IMR-90 (cell line): ENCODE results near the gene CNTN4. TPM values are rescaled to one million over a fixed set of nuclear protein-coding genes. Genes with fewer than 3 reads are reported as not detected.

Experiments used
- ATAC-seq: fragments of 200-7000 bp; cut with Tn5 transposase; 2 replicates; pipeline ENCODE4 v1.9.1; 2020; ENCODE audit warnings: low read depth, mild to moderate bottlenecking, moderate library complexity
- BruUV-seq: library from RNA; stranded (reverse); fragments of 400-500 nt; replicated peaks from 2 replicates; lab custom pipeline; 2021; lab: Mats Ljungman, UMichigan
- CTCF ChIA-PET: fragments of 300-600 bp; formaldehyde crosslinking; extraction: SDS; loops from one replicate; lab custom pipeline; 2021; ENCODE audit warnings: antibody characterized with exemption; lab: Yijun Ruan, JAX
- POLR2A ChIA-PET: fragments of 300-600 bp; sonication (Branson Sonifier 250); formaldehyde crosslinking; loops from one replicate; lab custom pipeline; 2022; ENCODE audit warnings: antibody characterized with exemption; ENCODE audit not compliant: unreplicated experiment; lab: Charles Lee
- DNase-seq: peaks from one replicate; pipeline ENCODE4 v3.0.0; 2013
- H2AFZ ChIP-seq: replicated peaks from 2 replicates; pipeline ENCODE3; 2013; ENCODE audit warnings: low read length, mild to moderate bottlenecking; ENCODE audit not compliant: poor library complexity
- H2AK5ac ChIP-seq: 2 replicates; pipeline ENCODE4 v1.6.1; 2013; ENCODE audit warnings: low read depth, low read length, inconsistent platforms
- H2AK9ac ChIP-seq: replicated peaks from 2 replicates; pipeline ENCODE3; 2013; ENCODE audit warnings: mild to moderate bottlenecking, low read depth, low read length, moderate library complexity; ENCODE audit not compliant: poor library complexity
- H2BK120ac ChIP-seq: 2 replicates; pipeline ENCODE4 v1.6.1; 2013; ENCODE audit warnings: low read depth, low read length, inconsistent platforms
- H2BK15ac ChIP-seq: 3 replicates; pipeline ENCODE4 v1.6.1; 2013; ENCODE audit warnings: low read depth, low read length, inconsistent platforms
- H2BK20ac ChIP-seq: 2 replicates; pipeline ENCODE4 v1.6.1; 2013; ENCODE audit warnings: low read depth, mild to moderate bottlenecking, inconsistent platforms, low read length, moderate library complexity
- H2BK5ac ChIP-seq: 2 replicates; pipeline ENCODE4 v1.6.1; 2013; ENCODE audit warnings: mild to moderate bottlenecking, low read depth, low read length, inconsistent platforms; ENCODE audit not compliant: poor library complexity, severe bottlenecking
- H3K14ac ChIP-seq: replicated peaks from 2 replicates; pipeline ENCODE4 v1.6.1; 2013; ENCODE audit warnings: low read depth, low read length, inconsistent platforms
- H3K18ac ChIP-seq: 2 replicates; pipeline ENCODE4 v1.6.1; 2013; ENCODE audit warnings: low read depth, low read length, control low read depth
- H3K23ac ChIP-seq: 2 replicates; pipeline ENCODE4 v1.6.1; 2013; ENCODE audit warnings: low read depth, low read length, inconsistent platforms
- H3K27ac ChIP-seq: 2 replicates; pipeline ENCODE4 v1.5.1; 2013; ENCODE audit warnings: mild to moderate bottlenecking, control low read depth, low read length; ENCODE audit not compliant: insufficient read depth
- H3K27me3 ChIP-seq: 2 replicates; pipeline ENCODE4 v1.6.1; 2013; ENCODE audit warnings: low read length; ENCODE audit not compliant: control insufficient read depth, insufficient read depth
- H3K36me3 ChIP-seq: 2 replicates; pipeline ENCODE4 v1.6.1; 2013; ENCODE audit warnings: low read length, mixed read lengths; ENCODE audit not compliant: control insufficient read depth, insufficient read depth
- H3K4ac ChIP-seq: 2 replicates; pipeline ENCODE4 v1.6.1; 2013; ENCODE audit warnings: low read depth, low read length, inconsistent platforms
- H3K4me1 ChIP-seq: 2 replicates; pipeline ENCODE4 v1.6.1; 2013; ENCODE audit warnings: low read length, mixed read lengths; ENCODE audit not compliant: control insufficient read depth, insufficient read depth
- H3K4me2 ChIP-seq: 2 replicates; pipeline ENCODE4 v1.6.1; 2013; ENCODE audit warnings: low read depth, mild to moderate bottlenecking, control low read depth, low read length, moderate library complexity
- H3K4me3 ChIP-seq: 2 replicates; pipeline ENCODE4 v1.5.1; 2013; ENCODE audit warnings: low read depth, mild to moderate bottlenecking, control low read depth, low read length, moderate library complexity; ENCODE audit not compliant: insufficient read depth
- H3K56ac ChIP-seq: 2 replicates; pipeline ENCODE4 v1.6.1; 2013; ENCODE audit warnings: low read length, inconsistent platforms; ENCODE audit not compliant: insufficient read depth; ENCODE audit errors: extremely low read depth
- H3K79me1 ChIP-seq, 2 experiments: 2 replicates each; pipeline ENCODE4 v1.6.1; 2013; ENCODE audit warnings: low read length in 2 of 2, inconsistent platforms in 1 of 2, low read depth in 1 of 2
- H3K9ac ChIP-seq: 2 replicates; pipeline ENCODE4 v1.6.1; 2013; ENCODE audit warnings: low read depth, low read length, control low read depth
- H3K9me1 ChIP-seq: 2 replicates; pipeline ENCODE4 v1.6.1; 2013; ENCODE audit warnings: low read length, inconsistent platforms; ENCODE audit not compliant: insufficient read depth
- H3K9me3 ChIP-seq: 2 replicates; pipeline ENCODE4 v1.6.1; 2013; ENCODE audit warnings: low read length; ENCODE audit not compliant: control insufficient read depth, insufficient read depth
- H4K20me1 ChIP-seq: 2 replicates; pipeline ENCODE4 v1.6.1; 2013; ENCODE audit warnings: low read length, inconsistent platforms; ENCODE audit not compliant: insufficient read depth
- H4K5ac ChIP-seq: 2 replicates; pipeline ENCODE4 v1.6.1; 2013; ENCODE audit warnings: mild to moderate bottlenecking, low read depth, low read length, control low read depth
- H4K8ac ChIP-seq, 2 experiments: 2 replicates each; pipeline ENCODE4 v1.6.1; 2013; ENCODE audit warnings: low read depth in 2 of 2, low read length in 2 of 2, control low read depth in 1 of 2, inconsistent platforms in 1 of 2
- H4K91ac ChIP-seq: 2 replicates; pipeline ENCODE4 v1.6.1; 2013; ENCODE audit warnings: low read depth, low read length, inconsistent platforms; ENCODE audit not compliant: insufficient read depth
- CHD1 ChIP-seq: IDR thresholded peaks from 2 replicates; pipeline ENCODE4 v1.6.1; 2012; ENCODE audit warnings: low read depth, low read length, improper control_type of control experiment
- FOS ChIP-seq: fragments of 150-350 bp; IDR thresholded peaks from 2 replicates; pipeline ENCODE4 v1.6.1; 2016; ENCODE audit warnings: low read depth, low read length
- MAZ ChIP-seq: IDR thresholded peaks from 2 replicates; pipeline ENCODE4 v1.6.1; 2012; ENCODE audit warnings: low read depth, mild to moderate bottlenecking, low read length, improper control_type of control experiment, moderate library complexity, borderline replicate concordance
- NFE2L2 ChIP-seq: fragments of 150-350 bp; IDR thresholded peaks from 2 replicates; pipeline ENCODE4 v1.6.1; 2016; ENCODE audit warnings: low read depth, mild to moderate bottlenecking, low read length
- POLR2A ChIP-seq: IDR thresholded peaks from 2 replicates; pipeline ENCODE4 v1.6.1; 2012; ENCODE audit warnings: mild to moderate bottlenecking, low read depth, low read length
- RCOR1 ChIP-seq: IDR thresholded peaks from 2 replicates; pipeline ENCODE4 v1.6.1; 2012; ENCODE audit warnings: mild to moderate bottlenecking, low read length, improper control_type of control experiment; ENCODE audit not compliant: insufficient replicate concordance
- RFX5 ChIP-seq: IDR thresholded peaks from 2 replicates; pipeline ENCODE4 v1.8.0; 2012; ENCODE audit warnings: low read depth, mild to moderate bottlenecking, low read length, moderate library complexity
- SMC3 ChIP-seq: fragments of 150-350 bp; IDR thresholded peaks from 2 replicates; pipeline ENCODE4 v1.6.1; 2016; ENCODE audit warnings: low read depth, mild to moderate bottlenecking, antibody characterized with exemption, low read length, moderate library complexity
- USF2 ChIP-seq: fragments of 150-350 bp; IDR thresholded peaks from 2 replicates; pipeline ENCODE4 v1.6.1; 2017; ENCODE audit warnings: mild to moderate bottlenecking, antibody characterized with exemption, low read length, low read depth
- WGBS, 2 experiments: methylation state at CpG; one replicate each; pipeline versions ENCODE4 v1.1.5 to v1.1.7; 2013; ENCODE audit warnings: missing lambda C conversion rate in 2 of 2; ENCODE audit not compliant: insufficient read length in 1 of 2; ENCODE audit errors: extremely low coverage in 2 of 2; 5-methylcytosine and 5-hydroxymethylcytosine counted together
- dilution Hi-C: fragments of 300-500 bp; cut with HindIII; formaldehyde crosslinking; loops from one replicate; pipeline ENCODE4 v1.14.3; 2018; ENCODE audit warnings: low sequenced_read_pairs; ENCODE audit not compliant: unreplicated experiment
- in situ Hi-C: fragments of 300-500 bp; cut with MboI; formaldehyde crosslinking; loops from 3 replicates; pipeline ENCODE4 v1.14.3; 2019; ENCODE audit warnings: low sequenced_read_pairs, inconsistent platforms, mixed read lengths
- intact Hi-C: fragments of 100-400 bp; cut with micrococcal nuclease; formaldehyde crosslinking; loops from 2 replicates; pipeline ENCODE4 v1.10.0; 2022
- polyA plus RNA-seq, 3 experiments: library from polyadenylated mRNA; depleted of rRNA; stranded (reverse); fragments of >200 nt; gene quantifications; 2 replicates each; pipeline ENCODE4 v1.2.3, GENCODE V29; 2012; ENCODE audit warnings: low replicate concordance in 1 of 3
- total RNA-seq: library from RNA; depleted of rRNA; stranded (reverse); fragments of >200 nt; gene quantifications from 2 replicates; pipeline ENCODE4 v1.2.3, GENCODE V29; 2012

Gene CNTN4
- total and polyA plus RNA-seq, 2 of the 4 experiments (the other 2 are of a cell fraction) = under 0.01 TPM; not detected in 1

DNA sequence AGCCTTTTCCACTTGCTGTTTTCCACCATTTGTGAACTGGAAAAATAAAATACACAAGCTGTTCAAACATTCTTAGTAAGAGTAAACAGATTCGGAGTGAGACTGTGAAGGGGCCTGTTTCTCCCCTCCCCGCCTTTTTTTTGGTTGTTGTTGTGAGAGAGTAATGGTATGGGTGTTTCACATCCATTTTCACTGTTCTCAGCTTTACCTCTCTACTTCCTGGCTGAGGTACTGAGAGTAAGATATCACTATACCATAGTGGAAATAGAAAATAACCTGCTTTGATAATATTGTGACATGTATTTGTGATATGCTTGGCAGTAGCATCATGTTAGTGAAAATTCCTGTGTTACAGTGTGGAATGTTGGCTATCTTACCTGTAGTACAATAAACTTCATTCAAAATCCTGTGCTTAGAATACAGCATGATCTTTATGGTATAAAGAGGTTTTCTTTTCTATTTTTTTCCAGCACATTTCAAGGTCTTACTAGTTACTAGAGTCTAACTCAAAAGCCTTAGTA, 12.0 kb downstream of the CNTN4 start:
- Histone ChIP-seq H3K9me3 (peaks cover 7% of the 10 kb centered on the region), H2BK5ac (no peak overlapping the region), H2BK20ac (no peak overlapping the region), H4K5ac (no peak overlapping the region), H2AK5ac (no peak overlapping the region), H3K4me1 (no peaks in the 10 kb centered on the region), H3K56ac (no peak overlapping the region), H3K9ac (no peak overlapping the region), H3K23ac (no peak overlapping the region), H3K79me1 (no peaks in the 10 kb centered on the region), H2BK120ac (no peak overlapping the region), H4K91ac (no peak overlapping the region), H4K20me1 (no peaks in the 10 kb centered on the region), H3K36me3 (no peaks in the 10 kb centered on the region), H2AFZ (no peak overlapping the region), H3K27ac (no peak overlapping the region), H4K8ac (no peak overlapping the region), H3K14ac (no peak overlapping the region), H3K27me3 (no peaks in the 10 kb centered on the region), H3K4ac (no peak overlapping the region), H2AK9ac (no peak overlapping the region), H2BK15ac (no peak overlapping the region), H3K4me3 (no peak overlapping the region), H3K9me1 (no peaks in the 10 kb centered on the region), H3K18ac (no peak overlapping the region), H3K4me2 (no peak overlapping the region)
- DNase-seq = no peak
- intact Hi-C loops = no loop called here
- TF ChIP-seq POLR2A (no peak), FOS (no peak), NFE2L2 (no peak), SMC3 (no peak), RCOR1 (no peak), CHD1 (no peak), MAZ (no peak), RFX5 (no peak), USF2 (no peak)
- ChIA-PET CTCF (no interaction called here), POLR2A (no interaction called here)
- no CpG with 5 or more reads among the region's 2 CpGs for WGBS, 2 experiments
- in situ Hi-C loops = no loop called here
- no TSS peak for BruUV-seq
- no peak for ATAC-seq
- dilution Hi-C loops = no loop called here
